Measurements from ENCODE around the gene IQGAP3.
"Not testable (repeated sequence)": the region's sequence is repeated elsewhere in the genome, so short reads cannot be mapped to it uniquely, and the experiment has no call there.

Gene IQGAP3

GRCh38 chr1:156594190-156594589 lies 21.8 kb upstream of the IQGAP3 start:
- DNase-seq (ENCODE audit: low spot score), result no peak

- no peak for DNase-seq (ENCODE audit: low spot score)
Observed at GRCh38 chr1:156593661-156593989, 21.3 kb upstream of the IQGAP3 start.

DNA sequence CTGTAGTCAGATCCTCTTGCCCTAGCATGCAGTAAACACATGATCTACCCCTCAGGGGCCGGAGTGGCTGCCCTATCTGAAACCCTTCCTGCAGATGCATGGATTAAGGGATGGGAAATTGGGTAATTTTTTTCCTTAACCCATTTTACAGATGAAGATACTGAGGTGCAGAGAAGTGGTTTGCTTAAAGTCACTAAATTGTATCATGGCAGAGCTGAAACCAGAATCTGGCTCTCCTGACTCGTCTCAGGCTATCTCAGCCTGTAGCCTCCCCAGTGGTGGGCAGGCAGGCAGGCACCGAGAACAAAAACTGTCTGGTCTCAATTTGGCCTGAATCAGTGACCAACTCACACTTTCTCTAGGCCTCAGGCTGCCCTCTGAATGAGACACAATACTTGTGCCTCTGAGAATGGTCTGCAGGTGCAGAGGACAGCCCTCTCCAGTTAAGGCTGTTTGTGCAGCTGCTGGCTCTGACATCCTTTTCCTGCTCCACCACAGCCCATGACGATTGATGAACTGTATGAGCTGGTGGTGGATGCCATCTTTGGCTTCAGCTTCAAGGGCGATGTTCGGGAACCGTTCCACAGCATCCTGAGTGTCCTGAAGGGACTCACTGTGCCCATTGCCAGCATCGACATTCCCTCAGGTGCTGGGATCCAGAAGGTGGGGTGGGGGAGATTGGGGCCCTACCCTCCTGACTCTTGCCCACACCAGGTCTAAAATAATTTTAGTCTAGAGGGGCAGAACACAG lies 20.7 kb upstream of the IQGAP3 start:
- peak; percentile 77 for DNase-seq (ENCODE audit: low spot score)

- peak; percentile 37 for DNase-seq (ENCODE audit: low spot score)
Observed at GRCh38 chr1:156592158-156592909, 20.0 kb upstream of the IQGAP3 start.

DNA sequence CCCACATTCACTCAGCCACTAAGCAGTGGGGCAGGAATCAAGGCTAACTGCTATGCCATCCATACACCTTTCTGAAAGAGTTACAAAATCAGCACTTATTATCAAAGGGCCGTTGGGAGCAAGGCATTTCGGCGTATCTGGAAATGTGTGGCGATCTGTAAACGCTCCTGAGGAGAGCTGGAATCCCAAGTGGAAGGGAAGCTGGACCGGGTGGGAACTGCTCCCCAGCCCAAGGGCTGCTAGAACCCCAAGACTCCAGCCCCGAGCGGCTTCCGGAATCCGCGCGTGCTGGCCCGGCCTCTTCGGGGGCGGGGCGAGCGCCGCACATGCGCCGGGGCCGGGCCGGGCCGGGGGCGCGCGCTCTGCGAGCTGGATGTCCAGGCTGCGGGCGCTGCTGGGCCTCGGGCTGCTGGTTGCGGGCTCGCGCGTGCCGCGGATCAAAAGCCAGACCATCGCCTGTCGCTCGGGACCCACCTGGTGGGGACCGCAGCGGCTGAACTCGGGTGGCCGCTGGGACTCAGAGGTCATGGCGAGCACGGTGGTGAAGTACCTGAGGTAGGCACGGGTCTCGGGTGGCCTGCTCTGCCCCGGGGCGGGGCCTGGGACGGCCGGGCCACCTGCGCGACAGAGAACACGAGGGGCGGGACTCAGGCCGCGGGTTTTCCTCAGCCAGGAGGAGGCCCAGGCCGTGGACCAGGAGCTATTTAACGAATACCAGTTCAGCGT lies 19.2 kb upstream of the IQGAP3 start, which contains the start of gene NAXE:
NAXE (plus strand) TSS at position 345 of the 726 bp plus-strand sequence; CDS start at position 374, 29 bp downstream.
- peak; percentile 81 for DNase-seq (ENCODE audit: low spot score)

GRCh38 chr1:156591181-156591431 lies 18.7 kb upstream of the IQGAP3 start:
- no peak for DNase-seq (ENCODE audit: low spot score)

DNA sequence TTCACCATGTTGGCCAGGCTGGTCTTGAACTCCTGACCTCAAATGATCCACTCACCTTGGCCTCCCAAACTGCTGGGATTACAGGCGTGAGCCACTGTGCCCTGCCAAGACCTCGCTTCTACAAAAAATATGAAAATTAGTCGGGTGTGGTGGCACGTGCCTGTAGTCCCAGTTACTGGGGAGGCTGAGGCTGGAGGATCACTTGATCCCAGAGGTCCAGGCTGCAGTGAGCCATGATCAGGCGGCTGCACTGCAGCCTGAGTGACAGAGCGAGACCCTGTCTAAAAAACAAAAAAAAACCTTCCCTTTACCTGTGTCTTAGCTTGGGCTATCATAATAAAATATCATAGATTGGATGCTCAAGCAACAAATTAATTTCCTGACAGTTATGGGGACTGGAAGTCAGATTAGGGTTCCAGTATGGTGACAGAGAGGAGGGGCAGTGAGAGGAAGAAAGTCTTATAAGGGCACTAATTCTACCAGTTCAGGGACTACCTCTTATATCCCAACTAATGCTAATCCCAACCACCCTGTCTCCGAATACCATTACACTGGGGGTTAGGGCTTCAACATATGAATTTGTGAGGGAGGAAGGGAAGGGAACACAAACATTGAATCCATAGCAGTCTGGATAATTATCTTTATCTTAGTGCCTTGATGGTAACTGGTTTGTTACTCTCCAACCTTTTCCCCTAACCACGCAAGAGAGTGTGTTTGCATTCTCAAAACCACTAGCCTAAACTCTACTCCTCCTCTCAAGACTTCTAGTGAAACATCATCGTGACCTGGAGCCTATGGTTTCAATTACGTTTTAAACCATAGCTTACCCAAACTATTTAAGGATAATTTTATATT lies 18.2 kb upstream of the IQGAP3 start:
- no peak for DNase-seq (ENCODE audit: low spot score)

GRCh38 chr1:156589546-156589945 lies 17.2 kb upstream of the IQGAP3 start:
- DNase-seq (ENCODE audit: low spot score), result no peak

DNA sequence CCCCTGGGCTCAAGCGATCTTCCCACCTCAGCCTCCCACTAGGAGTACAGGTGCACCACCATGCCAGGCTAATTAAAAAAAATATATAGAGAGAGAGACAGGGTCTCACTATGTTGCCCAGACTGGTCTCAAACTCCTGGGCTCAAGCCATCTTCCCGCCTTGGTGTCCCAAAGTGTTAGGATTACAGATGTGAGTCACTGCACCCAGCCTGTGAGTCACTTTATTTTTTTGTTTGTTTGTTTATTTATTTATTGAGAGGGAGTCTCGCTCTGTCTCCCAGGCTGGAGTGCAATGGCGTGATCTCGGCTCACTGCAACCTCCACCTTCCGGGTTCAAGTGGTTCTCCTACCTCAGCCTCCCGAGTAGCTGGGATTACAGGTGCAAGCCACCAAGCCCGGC lies 15.6 kb upstream of the IQGAP3 start:
- not testable (repeated sequence) for DNase-seq (ENCODE audit: low spot score)

GRCh38 chr1:156586892-156587477 lies 14.6 kb upstream of the IQGAP3 start:
- DNase-seq (ENCODE audit: low spot score), result no peak

DNA sequence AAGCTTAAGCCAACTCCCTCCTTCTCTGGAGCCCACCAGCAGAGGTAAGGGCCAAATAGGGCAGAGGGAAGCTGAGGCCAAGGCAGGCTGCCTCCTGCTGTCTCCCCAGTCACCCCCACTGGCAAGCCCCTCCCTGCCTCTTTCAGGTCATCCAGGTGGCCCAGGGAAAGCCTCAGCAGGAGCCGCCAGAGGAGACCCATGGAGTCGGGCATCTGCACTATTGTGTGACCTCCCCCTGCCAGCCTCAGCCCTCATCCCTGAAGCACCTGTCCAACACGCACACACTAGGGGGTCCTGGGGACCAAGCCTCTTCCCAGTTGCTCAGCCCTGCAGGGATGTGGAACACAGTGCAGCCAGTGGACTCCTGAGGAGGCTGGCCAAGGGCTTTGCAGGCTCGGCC lies 14.0 kb upstream of the IQGAP3 start:
- no peak for DNase-seq (ENCODE audit: low spot score)

- DNase-seq (ENCODE audit: low spot score), result peak; percentile 65
Observed at GRCh38 chr1:156584813-156585212, 12.4 kb upstream of the IQGAP3 start.

GRCh38 chr1:156583821-156584622 lies 11.7 kb upstream of the IQGAP3 start:
- peak; percentile 96 for DNase-seq (ENCODE audit: low spot score)

DNA sequence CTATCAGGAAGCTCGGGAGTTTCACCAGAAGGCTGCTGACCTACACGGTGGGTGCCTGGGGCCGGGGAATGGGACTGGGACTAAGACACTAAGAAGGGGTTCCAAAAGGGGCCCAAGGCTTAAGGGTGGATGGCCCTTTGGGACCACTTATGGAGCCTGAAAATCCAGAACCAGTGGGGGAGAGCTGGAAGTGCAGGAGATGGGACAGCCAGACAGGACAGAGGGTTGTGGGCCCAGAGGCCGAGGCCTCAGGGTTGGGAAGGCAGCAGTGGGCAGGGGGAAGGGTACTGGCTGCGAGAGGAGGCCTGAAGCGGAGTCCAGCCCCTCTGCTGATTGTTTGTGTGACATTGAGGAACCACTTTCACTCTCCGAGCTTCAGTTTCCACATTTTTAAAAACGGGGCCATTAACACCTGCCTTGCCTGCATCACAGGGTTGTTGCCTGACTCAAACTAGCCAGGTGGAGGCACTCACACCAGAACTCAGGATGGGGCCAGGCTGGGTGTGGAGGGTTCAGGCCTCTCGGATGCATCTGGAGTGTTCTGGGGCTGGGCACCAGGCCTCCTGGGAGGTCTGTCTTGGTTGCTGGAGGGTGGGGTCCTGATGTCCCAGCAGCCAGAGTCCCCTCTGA lies 10.1 kb upstream of the IQGAP3 start:
- peak; percentile 88 for DNase-seq (ENCODE audit: low spot score)

GRCh38 chr1:156581661-156582387 lies 9.5 kb upstream of the IQGAP3 start:
- DNase-seq (ENCODE audit: low spot score), result peak; percentile 87

DNA sequence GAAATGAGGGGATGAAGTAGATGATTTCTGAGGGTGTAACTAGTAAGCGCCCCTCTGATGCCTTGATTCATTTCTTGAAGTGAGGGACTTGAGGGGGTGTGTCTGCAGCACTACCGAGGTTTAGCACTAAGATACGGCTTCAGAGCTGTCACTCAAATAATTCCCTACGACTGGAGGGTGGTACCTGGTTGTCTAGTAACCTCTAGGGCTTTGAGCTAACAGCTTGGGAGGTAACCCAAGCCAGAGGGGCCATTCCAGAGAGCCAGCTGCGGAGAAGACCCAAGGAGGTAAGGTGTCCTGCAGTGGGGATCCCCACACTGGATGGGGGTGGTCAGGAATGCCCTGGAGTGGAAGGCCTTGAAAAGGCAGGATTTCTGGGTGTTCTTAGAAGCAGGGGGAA lies 7.1 kb upstream of the IQGAP3 start, which contains the start of gene TTC24:
TTC24 (plus strand) TSS at position 252 of the 400 bp plus-strand sequence. CDS start 1,642 bp downstream, outside the sequence.
- no peak for DNase-seq (ENCODE audit: low spot score)

GRCh38 chr1:156578055-156578454 lies 5.7 kb upstream of the IQGAP3 start:
- no peak for DNase-seq (ENCODE audit: low spot score)

GRCh38 chr1:156577550-156577949 lies 5.2 kb upstream of the IQGAP3 start:
- DNase-seq (ENCODE audit: low spot score), result no peak

GRCh38 chr1:156574039-156574633 lies 1.8 kb upstream of the IQGAP3 start:
- DNase-seq (ENCODE audit: low spot score), result no peak

All from NAMALWA (cell line).